Prostate gland (tissue), 2 donors: ENCODE results near the gene ADH7. TPM values are rescaled to one million over a fixed set of nuclear protein-coding genes. Genes with fewer than 3 reads are reported as not detected.
"Not testable (repeated sequence)": the region's sequence is repeated elsewhere in the genome, so short reads cannot be mapped to it uniquely, and the experiment has no call there.

Experiments
- DNase-seq: peaks from one replicate; pipeline ENCODE4 v3.0.0-alpha.2; 2019; ENCODE audit warnings: low spot score
- H3K27ac ChIP-seq, 2 donors: fragments of 200-600 bp; sonication (generic); 2 replicates each; pipeline ENCODE4 v1.5.1; 2017 to 2019
- H3K27me3 ChIP-seq: fragments of 200-600 bp; sonication (generic); replicated peaks from 2 replicates; pipeline ENCODE4 v1.5.1; 2019; ENCODE audit not compliant: insufficient read depth
- H3K36me3 ChIP-seq, 2 donors: fragments of 200-600 bp; sonication (generic); 1 replicate in 1 of 2; 2 replicates in 1 of 2; pipeline versions ENCODE4 v1.5.1 to v1.8.1; 2017 to 2019
- H3K4me1 ChIP-seq: fragments of 200-600 bp; sonication (generic); replicated peaks from 2 replicates; pipeline ENCODE4 v1.5.1; 2019
- H3K4me3 ChIP-seq, 2 donors: fragments of 200-600 bp; sonication (generic); 2 replicates each; pipeline ENCODE4 v1.5.1; 2017 to 2019
- H3K9me3 ChIP-seq: fragments of 200-600 bp; sonication (generic); 2 replicates; pipeline ENCODE4 v1.5.1; 2017
- POLR2A ChIP-seq: fragments of 450-650 bp; IDR thresholded peaks from one replicate; pipeline ENCODE4 v1.6.1; 2016; ENCODE audit warnings: antibody characterized with exemption, mild to moderate bottlenecking
- POLR2AphosphoS5 ChIP-seq: sonication (generic); formaldehyde crosslinking; IDR thresholded peaks from one replicate; pipeline ENCODE4 v1.6.1; 2017; ENCODE audit warnings: antibody characterized with exemption
- WGBS: methylation state at CpG from one replicate; pipeline ENCODE4 v1.1.5; 2018; 5-methylcytosine and 5-hydroxymethylcytosine counted together
- intact Hi-C: fragments of 100-400 bp; cut with DNase I; formaldehyde crosslinking; loops from one replicate; pipeline ENCODE4 v1.14.2; 2022
- total RNA-seq, 2 donors: library from RNA; depleted of rRNA; stranded (reverse); fragments of >200 nt; gene quantifications; one replicate each; pipeline ENCODE4 v1.1.0, GENCODE V29; 2016
- TF ChIP-seq, protein P1 (sequence below), 4 experiments: fragments of 200-600 bp in 2 of 4; fragments of 450-650 bp in 2 of 4; sonication (generic) in 2 of 4; IDR thresholded peaks; 1 replicate in 3 of 4; 2 replicates in 1 of 4; pipeline ENCODE4 v1.5.1; 2016 to 2019; ENCODE audit warnings: antibody characterized with exemption in 4 of 4, mild to moderate bottlenecking in 2 of 4, moderate library complexity in 2 of 4

Gene ADH7
- total RNA-seq, 2 donors from 2014 or later, result 0.64 TPM; not detected in 1

DNA sequence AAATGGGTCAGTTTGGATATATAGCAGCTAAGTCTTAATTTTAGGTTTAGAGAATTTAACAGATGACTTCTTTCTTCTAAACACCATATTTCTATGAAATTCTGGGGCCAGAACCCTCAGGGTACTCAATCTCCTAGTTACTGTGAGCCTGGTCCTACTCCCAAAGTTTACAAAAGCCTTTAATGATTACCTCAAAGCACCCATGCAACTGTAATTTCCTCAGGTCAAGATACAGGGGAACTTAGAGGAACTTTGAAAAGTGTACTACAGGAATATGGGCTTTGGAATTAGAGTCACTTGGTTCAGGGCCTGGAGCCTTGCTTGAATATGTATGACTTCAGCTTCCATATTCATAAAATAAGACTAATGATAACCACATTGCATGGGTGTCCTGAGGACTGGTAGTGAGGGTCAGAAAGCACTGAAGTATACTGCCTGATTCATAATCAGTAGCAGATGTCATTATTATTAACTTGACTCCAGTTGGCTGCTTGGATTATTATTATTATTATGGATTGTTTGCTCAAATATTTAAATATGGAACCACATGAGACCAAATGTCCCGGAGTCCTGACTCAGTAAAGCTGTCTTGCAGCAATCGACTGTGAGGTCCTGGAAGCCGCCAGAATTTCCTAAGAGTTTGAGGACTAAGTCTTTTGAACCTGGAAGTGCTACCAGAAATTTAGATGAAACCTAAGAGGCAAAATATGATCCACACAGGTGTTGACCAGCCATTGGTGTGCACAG, 2.0 kb upstream of the ADH7 start:
- intact Hi-C loops, result no loop called here
- Histone ChIP-seq H3K4me3 (no peak overlapping the region), H3K27ac (peak overlapping the region; percentile 11 to 41), H3K27me3 (no peaks in the 10 kb centered on the region), H3K4me1 (peaks cover 5% of the 10 kb centered on the region), H3K36me3 (no peaks in the 10 kb centered on the region), H3K9me3 (no peaks in the 10 kb centered on the region)
- 79% methylated on average over 3 of the region's 3 CpGs for WGBS
- DNase-seq, result no peak
- TF ChIP-seq, protein P1, sequence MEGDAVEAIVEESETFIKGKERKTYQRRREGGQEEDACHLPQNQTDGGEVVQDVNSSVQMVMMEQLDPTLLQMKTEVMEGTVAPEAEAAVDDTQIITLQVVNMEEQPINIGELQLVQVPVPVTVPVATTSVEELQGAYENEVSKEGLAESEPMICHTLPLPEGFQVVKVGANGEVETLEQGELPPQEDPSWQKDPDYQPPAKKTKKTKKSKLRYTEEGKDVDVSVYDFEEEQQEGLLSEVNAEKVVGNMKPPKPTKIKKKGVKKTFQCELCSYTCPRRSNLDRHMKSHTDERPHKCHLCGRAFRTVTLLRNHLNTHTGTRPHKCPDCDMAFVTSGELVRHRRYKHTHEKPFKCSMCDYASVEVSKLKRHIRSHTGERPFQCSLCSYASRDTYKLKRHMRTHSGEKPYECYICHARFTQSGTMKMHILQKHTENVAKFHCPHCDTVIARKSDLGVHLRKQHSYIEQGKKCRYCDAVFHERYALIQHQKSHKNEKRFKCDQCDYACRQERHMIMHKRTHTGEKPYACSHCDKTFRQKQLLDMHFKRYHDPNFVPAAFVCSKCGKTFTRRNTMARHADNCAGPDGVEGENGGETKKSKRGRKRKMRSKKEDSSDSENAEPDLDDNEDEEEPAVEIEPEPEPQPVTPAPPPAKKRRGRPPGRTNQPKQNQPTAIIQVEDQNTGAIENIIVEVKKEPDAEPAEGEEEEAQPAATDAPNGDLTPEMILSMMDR (IDR thresholded peaks at IDR 0.05), result no peak
- TF ChIP-seq POLR2A, result no peak

DNA sequence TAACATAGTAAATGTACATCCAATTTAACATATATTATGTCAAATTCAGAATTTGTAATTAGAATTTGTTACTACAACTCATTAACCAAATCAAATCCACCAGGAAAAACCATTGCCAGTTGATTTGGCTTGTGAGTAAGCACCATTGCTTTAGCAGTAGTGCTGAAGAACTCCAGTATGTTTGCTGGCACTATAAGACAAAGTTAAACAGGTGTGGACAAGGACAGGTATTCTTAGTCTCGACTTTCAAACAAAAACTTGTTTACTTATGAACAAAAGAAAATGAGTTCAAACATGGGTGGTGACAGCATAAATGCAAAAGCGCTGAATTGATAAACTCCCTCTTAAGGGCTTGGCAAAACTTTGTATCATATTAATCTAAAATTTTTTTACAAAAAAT, 1.3 kb upstream of the ADH7 start:
- TF ChIP-seq POLR2AphosphoS5 (peak; percentile 72), POLR2A (no peak)
- TF ChIP-seq, protein P1 (IDR thresholded peaks at IDR 0.05), result no peak
- no peaks in the 10 kb centered on the region for H3K9me3 ChIP-seq
- intact Hi-C loops, result no loop called here

DNA sequence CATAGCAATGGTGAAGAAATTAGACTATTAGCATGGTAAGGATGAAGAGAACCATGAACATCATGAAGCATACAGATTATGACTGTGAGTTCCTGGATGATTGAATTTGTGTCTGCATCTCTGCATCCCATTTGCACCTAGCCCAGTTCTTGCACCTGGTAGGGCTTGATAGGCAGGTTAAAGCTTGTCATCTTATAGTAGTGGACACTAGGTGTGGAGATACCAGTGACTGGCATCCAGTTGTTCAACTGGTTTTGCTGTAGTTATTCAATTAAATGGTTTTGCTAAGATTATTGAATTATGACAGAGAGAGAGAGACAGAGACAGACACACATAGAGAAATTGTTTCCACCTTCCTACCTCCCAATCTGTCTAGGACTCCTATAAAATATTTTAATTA, 5.0 kb downstream of the ADH7 start:
- Histone ChIP-seq H3K4me3 (no peak overlapping the region), H3K27ac (no peak overlapping the region)

More for the DNA sequence above, 1.3 kb upstream of the ADH7 start:
- no peak overlapping the region for H3K27ac ChIP-seq
- H3K36me3 ChIP-seq, result no peaks in the 10 kb centered on the region
- no peaks in the 10 kb centered on the region for H3K27me3 ChIP-seq
- no peak overlapping the region for H3K4me3 ChIP-seq
- peaks cover 5% of the 10 kb centered on the region for H3K4me1 ChIP-seq
- 41% methylated on average over 2 of the region's 2 CpGs for WGBS
- peak; percentile 32 for DNase-seq

DNA sequence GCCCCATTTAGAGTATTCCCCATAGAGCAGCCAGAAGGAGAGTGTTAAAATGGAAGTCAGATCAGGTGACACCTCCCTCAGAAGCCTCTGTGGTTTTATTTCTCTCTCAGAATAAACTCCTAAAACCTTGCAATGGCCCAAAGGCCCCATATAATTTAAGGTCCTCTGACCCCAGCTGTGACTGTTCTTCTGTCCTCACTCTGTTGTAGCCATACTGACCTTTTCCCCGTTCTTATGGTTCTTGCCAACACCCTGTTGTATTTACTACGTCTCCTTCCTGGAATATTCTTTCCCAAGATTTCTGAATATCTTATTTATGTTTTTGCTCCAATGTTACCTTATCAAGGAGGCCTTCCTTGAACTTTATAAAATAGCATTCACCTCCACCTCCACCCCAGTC, 18.0 kb downstream of the ADH7 start:
- TF ChIP-seq POLR2AphosphoS5 (no peak), POLR2A (no peak)
- TF ChIP-seq, protein P1 (IDR thresholded peaks at IDR 0.05), result no peak
- Histone ChIP-seq H3K4me3 (no peak overlapping the region), H3K36me3 (no peaks in the 10 kb centered on the region), H3K27me3 (no peaks in the 10 kb centered on the region), H3K4me1 (no peaks in the 10 kb centered on the region), H3K27ac (no peak overlapping the region), H3K9me3 (no peaks in the 10 kb centered on the region)
- DNase-seq, result no peak
- WGBS, result 90% methylated on average over 2 of the region's 2 CpGs
- intact Hi-C loops, result no loop called here

More for the DNA sequence above, 5.0 kb downstream of the ADH7 start:
- Histone ChIP-seq H3K27me3 (no peaks in the 10 kb centered on the region), H3K4me1 (no peaks in the 10 kb centered on the region), H3K36me3 (no peaks in the 10 kb centered on the region), H3K9me3 (no peaks in the 10 kb centered on the region)
- DNase-seq, result no peak
- intact Hi-C loops, result no loop called here
- no peak for TF ChIP-seq POLR2AphosphoS5
- TF ChIP-seq POLR2A, result no peak
- TF ChIP-seq, protein P1 (IDR thresholded peaks at IDR 0.05), result no peak

DNA sequence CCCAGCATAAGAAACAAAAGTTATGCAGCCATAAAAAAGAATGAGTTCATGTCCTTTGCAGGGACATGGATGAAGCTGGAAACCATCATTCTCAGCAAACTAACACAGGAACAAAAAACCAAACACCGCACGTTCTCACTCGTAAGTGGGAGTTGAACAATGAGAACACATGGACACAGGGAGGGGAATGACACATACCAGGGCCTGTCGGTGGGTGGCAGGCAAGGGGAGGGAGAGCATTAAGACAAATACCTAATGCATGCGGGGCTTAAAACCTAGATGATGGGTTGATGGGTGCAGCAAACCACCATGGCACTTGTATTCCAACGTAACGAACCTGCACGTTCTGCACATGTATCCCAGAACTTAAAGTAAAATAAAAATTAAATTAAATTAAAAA, 19.4 kb downstream of the ADH7 start:
- H3K36me3 ChIP-seq, H3K4me3 ChIP-seq, H3K27ac ChIP-seq, H3K27me3 ChIP-seq, H3K9me3 ChIP-seq, H3K4me1 ChIP-seq, intact Hi-C loops: not testable (repeated sequence)
- TF ChIP-seq, protein P1 (IDR thresholded peaks at IDR 0.05), result peak in 1 of 4 experiments; percentile 35
- WGBS, result 50% methylated on average over 8 of the region's 8 CpGs
- peak; percentile 28 for DNase-seq

DNA sequence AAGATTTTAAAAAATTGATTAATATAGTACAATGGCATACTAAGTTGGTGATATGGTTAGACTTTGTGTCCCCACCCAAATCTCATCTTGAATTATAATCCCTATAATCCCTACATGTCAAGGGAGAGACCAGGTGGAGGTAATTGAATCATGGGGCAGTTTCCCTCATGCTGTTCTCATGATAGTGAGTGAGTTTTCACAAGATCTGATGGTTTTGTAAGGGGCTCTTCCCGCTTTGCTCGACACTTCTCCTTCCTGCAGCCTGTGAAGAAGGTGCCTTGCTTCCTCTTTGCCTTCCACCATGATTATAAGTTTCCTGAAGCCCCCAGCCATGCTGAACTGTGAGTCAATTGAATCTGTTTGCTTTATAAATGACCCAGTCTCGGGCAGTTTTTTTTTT, 20.2 kb downstream of the ADH7 start:
- 93% methylated on average over 3 of the region's 3 CpGs for WGBS

More for the DNA sequence above, 20.2 kb downstream of the ADH7 start:
- H3K9me3 ChIP-seq, H3K4me3 ChIP-seq, intact Hi-C loops, DNase-seq, H3K27ac ChIP-seq, H3K36me3 ChIP-seq, H3K27me3 ChIP-seq, H3K4me1 ChIP-seq: not testable (repeated sequence)
